GM10266 (cell line): ENCODE results near the gene TBC1D9.

Source experiments
- DNase-seq: peaks from one replicate; pipeline ENCODE4 v3.0.0; 2012; ENCODE audit errors: extremely low spot score
- TF ChIP-seq, protein P1 (sequence below): IDR thresholded peaks from 2 replicates; pipeline ENCODE4 v1.5.1; 2012; ENCODE audit warnings: mild to moderate bottlenecking, low read depth; ENCODE audit not compliant: control insufficient read depth, insufficient read depth; ENCODE audit errors: missing control alignments

TBC1D9 gene

DNA sequence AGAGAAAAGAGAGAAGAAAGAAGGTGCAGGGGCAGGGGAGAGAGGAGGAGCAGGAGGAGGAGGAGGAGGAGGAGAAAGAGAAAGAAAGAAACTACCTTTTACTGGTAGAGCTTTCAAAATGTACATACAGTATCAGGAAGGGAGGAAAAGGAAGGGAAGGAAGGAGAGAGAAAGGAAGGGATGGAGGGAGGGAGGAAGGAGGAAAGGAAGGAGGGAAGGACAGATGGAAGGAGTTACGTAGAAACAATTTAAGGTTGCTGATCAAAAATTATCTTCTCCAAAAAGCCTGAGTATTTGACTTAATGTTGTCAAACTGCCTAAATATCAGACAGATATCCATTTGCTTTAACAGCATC lies 13.4 kb downstream of the TBC1D9 start:
- no peak for DNase-seq
- TF ChIP-seq, protein P1, sequence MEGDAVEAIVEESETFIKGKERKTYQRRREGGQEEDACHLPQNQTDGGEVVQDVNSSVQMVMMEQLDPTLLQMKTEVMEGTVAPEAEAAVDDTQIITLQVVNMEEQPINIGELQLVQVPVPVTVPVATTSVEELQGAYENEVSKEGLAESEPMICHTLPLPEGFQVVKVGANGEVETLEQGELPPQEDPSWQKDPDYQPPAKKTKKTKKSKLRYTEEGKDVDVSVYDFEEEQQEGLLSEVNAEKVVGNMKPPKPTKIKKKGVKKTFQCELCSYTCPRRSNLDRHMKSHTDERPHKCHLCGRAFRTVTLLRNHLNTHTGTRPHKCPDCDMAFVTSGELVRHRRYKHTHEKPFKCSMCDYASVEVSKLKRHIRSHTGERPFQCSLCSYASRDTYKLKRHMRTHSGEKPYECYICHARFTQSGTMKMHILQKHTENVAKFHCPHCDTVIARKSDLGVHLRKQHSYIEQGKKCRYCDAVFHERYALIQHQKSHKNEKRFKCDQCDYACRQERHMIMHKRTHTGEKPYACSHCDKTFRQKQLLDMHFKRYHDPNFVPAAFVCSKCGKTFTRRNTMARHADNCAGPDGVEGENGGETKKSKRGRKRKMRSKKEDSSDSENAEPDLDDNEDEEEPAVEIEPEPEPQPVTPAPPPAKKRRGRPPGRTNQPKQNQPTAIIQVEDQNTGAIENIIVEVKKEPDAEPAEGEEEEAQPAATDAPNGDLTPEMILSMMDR = no peak

DNA sequence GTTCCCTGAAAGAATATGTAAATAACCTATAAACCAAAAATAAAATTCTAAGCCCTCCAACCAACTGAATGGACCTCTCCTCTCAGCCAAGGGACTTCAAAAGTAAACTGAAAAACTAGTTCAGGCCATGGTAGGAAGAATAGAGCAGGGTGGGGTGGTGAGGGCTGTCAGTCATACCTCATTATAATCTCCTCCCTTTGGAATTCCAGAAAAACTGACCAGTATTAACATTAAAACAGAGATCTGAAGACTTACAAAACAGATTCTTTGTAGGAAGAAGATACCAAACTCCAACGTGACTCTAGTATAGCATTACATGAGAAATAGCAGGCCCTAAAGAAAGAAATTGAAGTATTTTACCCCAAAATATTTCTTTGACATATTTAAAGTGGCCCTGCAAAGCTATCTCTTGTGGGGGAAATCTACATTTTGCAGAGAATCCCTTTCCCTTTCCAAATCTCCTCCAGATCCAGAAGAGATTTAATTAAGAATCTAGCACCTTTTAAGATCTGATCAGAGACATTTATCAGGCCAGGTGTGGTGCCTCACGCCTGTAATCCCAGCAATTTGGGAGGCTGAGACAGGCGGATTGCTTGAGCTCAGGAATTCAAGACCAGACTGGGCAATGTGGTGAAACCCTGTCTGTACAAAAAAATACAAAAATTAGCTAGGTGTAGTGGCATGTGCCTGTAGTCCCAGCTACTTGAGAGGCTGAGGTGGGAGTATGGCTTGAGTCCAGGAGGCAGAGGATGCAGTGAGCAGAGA lies 15.1 kb downstream of the TBC1D9 start:
- no peak for DNase-seq

DNA sequence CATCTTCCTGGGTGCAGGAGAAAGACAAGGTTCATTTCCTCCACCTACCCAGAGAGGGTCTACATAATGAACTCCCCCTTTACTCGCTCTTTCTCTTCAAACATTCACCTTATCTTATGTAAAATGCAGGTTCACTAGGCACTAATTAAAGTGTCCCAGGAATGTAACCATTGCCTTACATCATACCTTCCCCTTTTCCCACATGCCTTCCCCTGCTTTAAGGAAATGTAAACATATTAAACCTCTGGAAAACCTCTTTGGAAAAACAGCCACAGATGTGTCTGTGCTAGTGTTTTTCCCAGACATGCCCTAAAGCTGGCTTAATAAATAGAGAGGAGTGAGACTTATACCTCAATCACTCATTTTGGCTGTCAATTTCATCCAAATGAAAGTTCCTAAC lies 15.8 kb downstream of the TBC1D9 start:
- DNase-seq = no peak
- TF ChIP-seq, protein P1 = no peak

More for the DNA sequence above, 15.1 kb downstream of the TBC1D9 start:
- TF ChIP-seq, protein P1 = no peak

DNA sequence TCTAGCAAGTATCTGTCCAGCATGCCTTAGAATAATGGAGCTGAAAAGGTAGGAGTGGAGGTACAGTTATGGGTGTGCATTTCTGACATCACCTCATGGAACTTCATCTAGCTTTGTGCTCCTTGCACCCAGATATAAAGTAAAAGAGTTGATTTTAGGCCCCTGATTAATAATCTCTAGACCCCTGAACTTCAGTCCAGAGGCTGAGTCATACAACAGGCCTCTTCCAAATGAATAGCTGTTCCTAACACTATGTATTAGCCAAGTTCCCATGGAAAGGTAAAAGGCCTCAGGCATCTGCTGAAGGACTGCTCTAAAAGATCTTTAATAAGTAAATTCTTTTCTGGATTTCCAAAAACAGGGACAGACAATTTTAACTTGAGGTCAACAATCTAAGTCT lies 16.2 kb downstream of the TBC1D9 start:
- TF ChIP-seq, protein P1 = no peak
- DNase-seq = no peak

DNA sequence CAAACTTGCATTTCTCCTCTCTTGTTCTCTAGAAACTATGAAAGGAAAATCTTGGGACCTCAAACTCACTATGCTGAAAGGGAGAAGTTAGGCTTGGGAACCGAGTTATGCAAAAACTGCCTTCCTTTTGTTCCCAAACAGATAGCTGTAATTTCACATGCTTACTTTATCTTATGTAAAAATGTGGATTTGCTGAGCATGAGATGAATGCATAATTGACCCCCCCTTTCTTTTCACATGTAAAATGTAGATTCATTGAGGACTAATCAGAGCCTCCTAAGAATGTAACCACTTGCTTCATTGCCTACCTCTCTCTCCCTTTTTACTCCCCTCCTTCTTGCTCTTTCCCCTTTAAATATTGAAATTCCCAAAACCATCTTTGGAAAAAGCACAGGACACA lies 18.0 kb downstream of the TBC1D9 start:
- DNase-seq = no peak
- TF ChIP-seq, protein P1 = no peak

DNA sequence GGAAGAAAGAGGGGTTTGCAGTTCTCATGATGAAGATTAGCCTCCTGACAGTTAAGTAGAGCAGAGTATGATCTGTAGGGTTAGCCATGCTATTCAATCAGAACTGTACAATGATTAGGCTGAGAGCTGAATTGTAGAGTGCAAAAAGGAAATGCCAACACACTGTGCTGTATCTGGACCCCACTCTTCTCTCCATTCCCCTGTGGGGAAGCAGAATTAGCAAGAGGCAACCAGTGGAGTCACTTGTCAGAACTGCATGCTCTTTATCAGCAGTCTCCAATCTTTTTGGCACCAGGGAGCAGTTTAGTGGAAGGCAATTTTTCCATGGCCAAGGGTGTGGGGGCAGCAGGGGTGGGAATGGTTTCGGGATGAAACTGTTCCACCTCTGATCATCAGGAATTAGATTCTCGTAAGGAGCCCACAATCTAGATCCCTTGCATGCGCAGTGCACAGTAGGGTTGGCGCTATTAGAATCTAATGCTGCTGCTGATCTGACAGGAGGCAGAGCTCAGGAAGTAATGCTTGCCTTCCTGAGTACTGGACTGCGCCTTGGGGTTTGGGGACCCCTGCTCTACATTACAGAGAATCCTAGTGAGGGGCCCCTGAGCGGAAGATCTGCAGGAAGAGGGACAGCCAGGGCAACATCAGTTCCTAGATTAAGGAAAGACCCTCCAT lies 19.4 kb downstream of the TBC1D9 start:
- TF ChIP-seq, protein P1 = no peak
- DNase-seq = no peak

DNA sequence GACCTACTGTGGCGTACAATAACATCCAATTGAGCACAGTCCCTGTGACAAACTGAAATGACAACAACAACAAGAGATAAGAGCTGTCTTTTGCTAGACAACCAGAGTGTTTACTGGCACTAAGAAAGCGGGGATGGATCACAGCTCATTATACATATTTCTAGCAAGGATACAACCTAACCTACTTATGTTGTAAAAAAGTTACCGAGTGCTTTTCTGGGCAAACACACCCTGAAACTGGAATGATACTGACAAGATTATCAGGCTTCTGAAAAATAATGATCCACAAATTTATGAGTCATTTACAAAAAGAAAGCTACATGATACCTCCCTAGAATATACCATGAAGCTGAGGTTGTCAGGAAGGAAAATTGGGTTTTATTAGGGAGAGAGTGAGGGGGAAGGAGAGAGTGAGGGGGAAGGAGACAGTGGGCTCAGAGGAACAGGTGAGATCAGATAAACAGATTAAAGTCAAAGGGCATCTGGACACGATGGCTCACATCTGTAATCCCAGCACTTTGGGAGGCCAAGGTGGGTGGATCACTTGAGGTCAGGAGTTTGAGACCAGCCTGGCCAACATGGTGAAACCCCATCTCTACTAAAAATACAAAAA lies 20.3 kb downstream of the TBC1D9 start:
- DNase-seq = no peak
- TF ChIP-seq, protein P1 = no peak
